Fibroblast of skin of back (primary cell): ENCODE data around the gene C1QTNF1.

ENCODE experiments used
- DNase-seq: peaks from one replicate; pipeline ENCODE4 v3.0.0-alpha.2; 2013

The C1QTNF1 gene

GRCh38 chr17:79095345-79096055 is 71.5 kb downstream of the C1QTNF1 start:
- DNase-seq, result peak; percentile 6

- DNase-seq, result no peak
Measured at GRCh38 chr17:79096477-79096876, 72.5 kb downstream of the C1QTNF1 start.

- DNase-seq, result no peak
Measured at GRCh38 chr17:79097226-79098055, 73.5 kb downstream of the C1QTNF1 start.

DNA sequence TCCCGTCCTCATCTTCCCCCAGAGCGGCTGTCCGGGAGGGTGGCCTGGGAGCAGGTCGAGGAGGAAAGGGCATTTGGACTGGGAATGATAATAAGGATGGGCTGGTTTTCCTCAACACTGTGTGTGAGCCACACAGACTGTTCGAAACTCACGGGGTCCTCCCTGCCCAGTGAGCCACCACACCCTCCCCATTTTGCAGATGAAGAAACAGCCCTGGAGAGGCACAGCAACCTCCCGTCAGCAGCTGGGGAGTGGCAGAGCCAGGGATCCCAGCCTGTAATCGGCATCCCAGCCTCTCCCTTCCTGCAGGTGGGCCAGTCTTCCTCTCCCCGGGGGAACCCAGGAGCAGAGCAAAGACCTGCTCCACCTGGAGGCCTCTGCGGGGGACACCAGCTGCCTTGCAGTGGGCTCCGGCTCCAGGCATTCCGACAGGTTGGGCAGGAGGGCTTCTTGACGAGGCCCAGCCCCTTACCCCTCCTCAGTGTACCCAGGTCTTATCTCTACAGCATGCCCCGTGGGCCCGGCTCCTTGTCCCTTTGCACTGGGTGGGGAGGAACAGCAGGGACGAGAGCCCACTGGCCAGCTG is 74.4 kb downstream of the C1QTNF1 start:
- DNase-seq, result no peak
